Fibroblast of villous mesenchyme (primary cell): ENCODE results near the gene MRPS14. TPM values are rescaled to one million over a fixed set of nuclear protein-coding genes. Genes with fewer than 3 reads are reported as not detected.

Experiments
- DNase-seq: peaks from one replicate; pipeline ENCODE4 v3.0.0-alpha.2; 2010; ENCODE audit warnings: low read depth
- H3K4me3 ChIP-seq: 2 replicates; pipeline ENCODE4 v1.5.1; 2011; ENCODE audit warnings: low read depth, mild to moderate bottlenecking, low read length
- CTCF ChIP-seq: IDR thresholded peaks from 2 replicates; pipeline ENCODE4 v1.5.1; 2012; ENCODE audit warnings: low read depth, mild to moderate bottlenecking, low read length; ENCODE audit not compliant: insufficient read depth
- small RNA-seq: library from RNA; depleted of rRNA; stranded (forward); fragments of <200 nt; gene quantifications from one replicate; pipeline ENCODE3, GENCODE V24; 2012
- total RNA-seq: library from RNA; depleted of rRNA; stranded (reverse); fragments of >200 nt; gene quantifications from 2 replicates; pipeline ENCODE4 v1.2.3, GENCODE V29; 2012

Gene MRPS14
- total RNA-seq, 1 donor = 25.9 TPM

GRCh38 chr1:174966008-174966572, 57.1 kb downstream of the MRPS14 start:
- TF ChIP-seq CTCF = no peak
- DNase-seq = no peak
- no peak overlapping the region for H3K4me3 ChIP-seq

- no peak for DNase-seq
- H3K4me3 ChIP-seq = no peak overlapping the region
- no peak for TF ChIP-seq CTCF
Measured at GRCh38 chr1:174965362-174966007, 57.7 kb downstream of the MRPS14 start.

- TF ChIP-seq CTCF = no peak
- no peak overlapping the region for H3K4me3 ChIP-seq
- DNase-seq = peak; percentile 71
Measured at GRCh38 chr1:174964972-174965361, 58.3 kb downstream of the MRPS14 start.

- no peak overlapping the region for H3K4me3 ChIP-seq
- DNase-seq = peak; percentile 40
- no peak for TF ChIP-seq CTCF
Measured at GRCh38 chr1:174964261-174964971, 58.8 kb downstream of the MRPS14 start.

- H3K4me3 ChIP-seq = no peak overlapping the region
- TF ChIP-seq CTCF = no peak
- no peak for DNase-seq
Measured at GRCh38 chr1:174963529-174964125, 59.6 kb downstream of the MRPS14 start.

Small RNA genes within 50 kb of the gene (small RNA-seq; reads per million reads assigned to genes)
- gene RF00019 (not detected), gene RNU6-307P (not detected)

Other genes with a start within 250 kb of the MRPS14 start
- 222 and 281 TPM in 2 replicates for gene CACYBP, start 23.5 kb downstream of the MRPS14 start, total RNA-seq
- not detected in 2 replicates for gene TNN, start 44.4 kb upstream of the MRPS14 start, total RNA-seq
- gene KIAA0040, start 169.4 kb upstream of the MRPS14 start, total RNA-seq = under 0.01 and 0.64 TPM in 2 replicates